Measurements from ENCODE around the gene COL24A1.
"Not testable (repeated sequence)": the region's sequence is repeated elsewhere in the genome, so short reads cannot be mapped to it uniquely, and the experiment has no call there.

The COL24A1 gene

DNA sequence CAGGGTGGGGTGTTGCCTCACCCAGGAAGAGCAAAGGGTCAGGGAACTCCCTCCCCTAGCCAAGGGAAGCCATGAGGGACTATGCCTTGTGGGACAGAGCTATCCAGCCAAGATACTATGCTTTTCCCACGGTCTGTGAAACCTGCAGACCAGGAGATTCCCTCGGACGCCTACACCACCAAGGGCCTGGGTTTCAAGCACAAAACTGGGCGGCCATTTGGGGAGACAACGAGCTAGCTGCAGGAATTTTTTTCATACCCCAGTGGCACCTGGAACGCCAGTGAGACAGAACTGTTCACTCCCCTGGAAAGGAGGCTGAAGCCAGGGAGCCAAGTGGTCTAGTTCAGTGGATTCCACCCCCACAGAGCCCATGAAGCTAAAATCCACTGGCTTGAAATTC lies 84.7 kb downstream of the COL24A1 start:
- not testable (repeated sequence) for H3K27me3 ChIP-seq (ENCODE audit: insufficient read depth, low read length); H2AK5ac ChIP-seq (ENCODE audit: low read length); H3K9me3 ChIP-seq (ENCODE audit: insufficient read depth, low read depth, low read length); H4K91ac ChIP-seq (ENCODE audit: low read depth, low read length); H3K18ac ChIP-seq (ENCODE audit: low read length); H4K12ac ChIP-seq (ENCODE audit: low read depth, low read length); H3K79me1 ChIP-seq (ENCODE audit: low read length); H3K4me3 ChIP-seq (ENCODE audit: low read depth, low read length); H2BK12ac ChIP-seq (ENCODE audit: low read length); H3K14ac ChIP-seq (ENCODE audit: low read length); H3K27ac ChIP-seq (ENCODE audit: low read depth, low read length); H3K79me2 ChIP-seq (ENCODE audit: control insufficient read depth, insufficient read depth, low read length, poor library complexity); H2AFZ ChIP-seq (ENCODE audit: insufficient read depth, low read length, poor library complexity); H3K9ac ChIP-seq (ENCODE audit: low read length); H2BK5ac ChIP-seq (ENCODE audit: low read depth, low read length, poor library complexity); H3K36me3 ChIP-seq (ENCODE audit: control insufficient read depth in 1 of 2, insufficient read depth in 2 of 2, low read length in 2 of 2); H3K23ac ChIP-seq (ENCODE audit: low read length); H3K4ac ChIP-seq (ENCODE audit: low read depth, low read length); H3K4me1 ChIP-seq (ENCODE audit: control insufficient read depth in 1 of 2, insufficient read depth in 2 of 2, low read length in 2 of 2); H3K4me2 ChIP-seq (ENCODE audit: low read length); H2BK120ac ChIP-seq (ENCODE audit: insufficient read depth, low read length, poor library complexity); DNase-seq; H4K8ac ChIP-seq (ENCODE audit: low read depth, low read length)
- no CpG with 5 or more reads among the region's 6 CpGs for whole genome bisulfite sequencing (ENCODE audit: extremely low coverage, insufficient coverage, insufficient read length)

DNA sequence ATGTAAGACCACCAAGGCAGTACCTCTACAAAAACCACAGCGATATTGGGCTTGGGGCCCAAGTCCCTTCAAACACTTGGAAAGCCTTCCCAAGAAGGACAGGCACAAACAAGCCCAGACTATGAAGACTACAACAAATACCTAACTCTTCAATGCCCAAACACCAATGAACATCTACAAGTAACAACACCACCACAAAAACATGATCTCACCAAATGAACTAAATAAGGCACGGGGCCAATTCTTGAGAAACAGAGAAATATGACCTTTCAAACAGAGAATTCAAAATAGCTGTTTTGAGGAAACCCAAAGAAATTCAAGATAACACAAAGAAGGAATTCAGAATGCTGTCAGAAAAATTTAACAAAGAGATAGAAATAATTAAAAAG lies 86.8 kb downstream of the COL24A1 start:
- Histone ChIP-seq H3K27me3 (ENCODE audit: insufficient read depth, low read length) (no peaks in the 10 kb centered on the region), H4K8ac (ENCODE audit: low read depth, low read length) (no peak overlapping the region), H3K23ac (ENCODE audit: low read length) (no peak overlapping the region), H4K12ac (ENCODE audit: low read depth, low read length) (no peak overlapping the region), H3K4me2 (ENCODE audit: low read length) (no peak overlapping the region), H3K4me3 (ENCODE audit: low read depth, low read length) (no peak overlapping the region), H3K4me1 (ENCODE audit: control insufficient read depth in 1 of 2, insufficient read depth in 2 of 2, low read length in 2 of 2) (no peaks in the 10 kb centered on the region), H3K36me3 (ENCODE audit: control insufficient read depth in 1 of 2, insufficient read depth in 2 of 2, low read length in 2 of 2) (no peaks in the 10 kb centered on the region), H4K91ac (ENCODE audit: low read depth, low read length) (no peak overlapping the region), H3K79me2 (ENCODE audit: control insufficient read depth, insufficient read depth, low read length, poor library complexity) (no peaks in the 10 kb centered on the region), H2BK12ac (ENCODE audit: low read length) (no peak overlapping the region), H3K79me1 (ENCODE audit: low read length) (no peaks in the 10 kb centered on the region), H3K9me3 (ENCODE audit: insufficient read depth, low read depth, low read length) (no peaks in the 10 kb centered on the region), H2BK120ac (ENCODE audit: insufficient read depth, low read length, poor library complexity) (no peak overlapping the region), H3K9ac (ENCODE audit: low read length) (no peak overlapping the region), H3K4ac (ENCODE audit: low read depth, low read length) (no peak overlapping the region), H3K27ac (ENCODE audit: low read depth, low read length) (no peak overlapping the region), H3K14ac (ENCODE audit: low read length) (no peak overlapping the region), H2AFZ (ENCODE audit: insufficient read depth, low read length, poor library complexity) (no peak overlapping the region), H2BK5ac (ENCODE audit: low read depth, low read length, poor library complexity) (no peak overlapping the region), H2AK5ac (ENCODE audit: low read length) (no peak overlapping the region), H3K18ac (ENCODE audit: low read length) (no peak overlapping the region)
- DNase-seq, result peak in 1 of 2 donors; percentile 2
- WGBS (ENCODE audit: extremely low coverage, insufficient coverage, insufficient read length), result no CpG with 5 or more reads among the region's 2 CpGs

DNA sequence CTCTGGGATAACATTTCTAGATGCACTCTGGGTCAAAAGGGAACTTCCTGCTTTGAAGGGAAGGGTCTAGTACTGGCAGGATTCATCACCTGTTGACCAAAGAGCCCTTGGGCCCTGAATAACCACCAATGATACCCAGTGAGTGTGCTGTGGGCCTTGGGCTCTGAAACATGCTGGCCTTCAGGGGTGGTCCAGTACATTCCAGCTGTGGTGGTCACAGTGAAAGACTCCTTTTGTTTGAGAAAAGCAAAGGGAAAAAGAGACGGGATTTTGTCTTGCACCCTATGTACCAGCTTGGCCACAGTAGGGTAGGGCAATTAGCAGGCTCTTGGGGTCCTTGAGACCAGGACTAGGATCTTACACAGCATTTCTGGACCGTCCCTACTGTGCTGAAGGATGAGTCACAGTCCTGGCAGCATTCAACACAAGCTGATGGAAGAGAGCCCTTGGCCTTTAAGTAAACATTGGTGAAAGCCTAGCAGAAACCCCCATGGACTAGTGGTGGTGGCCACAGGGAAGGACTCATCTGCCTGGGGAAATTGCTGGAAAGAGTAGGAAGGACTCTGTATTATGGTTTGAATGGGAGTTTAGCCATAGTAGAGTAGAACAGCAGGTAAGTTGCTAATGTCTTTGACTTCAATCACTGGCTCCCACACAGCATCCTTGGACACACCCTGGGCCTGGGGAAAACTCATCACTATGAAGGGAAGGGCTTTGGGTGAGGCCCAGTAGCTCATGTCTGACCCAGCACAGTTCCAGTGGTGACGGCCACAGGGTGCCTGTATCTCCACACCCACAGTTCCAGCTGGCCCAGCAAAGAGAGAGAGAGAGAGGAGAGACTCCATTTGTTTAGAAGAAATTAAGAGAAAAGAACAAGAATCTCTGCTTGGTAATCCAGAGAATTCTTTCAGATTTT lies 87.5 kb downstream of the COL24A1 start:
- Histone ChIP-seq H3K14ac (ENCODE audit: low read length) (no peak overlapping the region), H3K9ac (ENCODE audit: low read length) (no peak overlapping the region), H3K4me2 (ENCODE audit: low read length) (no peak overlapping the region), H4K12ac (ENCODE audit: low read depth, low read length) (no peak overlapping the region), H2BK5ac (ENCODE audit: low read depth, low read length, poor library complexity) (no peak overlapping the region), H3K79me1 (ENCODE audit: low read length) (no peaks in the 10 kb centered on the region), H3K79me2 (ENCODE audit: control insufficient read depth, insufficient read depth, low read length, poor library complexity) (no peaks in the 10 kb centered on the region), H2AFZ (ENCODE audit: insufficient read depth, low read length, poor library complexity) (no peak overlapping the region), H3K9me3 (ENCODE audit: insufficient read depth, low read depth, low read length) (no peaks in the 10 kb centered on the region), H4K8ac (ENCODE audit: low read depth, low read length) (no peak overlapping the region), H3K4me3 (ENCODE audit: low read depth, low read length) (no peak overlapping the region), H3K4me1 (ENCODE audit: control insufficient read depth in 1 of 2, insufficient read depth in 2 of 2, low read length in 2 of 2) (no peaks in the 10 kb centered on the region), H4K91ac (ENCODE audit: low read depth, low read length) (no peak overlapping the region), H3K4ac (ENCODE audit: low read depth, low read length) (no peak overlapping the region), H3K27ac (ENCODE audit: low read depth, low read length) (no peak overlapping the region), H3K23ac (ENCODE audit: low read length) (no peak overlapping the region), H2AK5ac (ENCODE audit: low read length) (no peak overlapping the region), H2BK12ac (ENCODE audit: low read length) (no peak overlapping the region), H3K18ac (ENCODE audit: low read length) (no peak overlapping the region), H2BK120ac (ENCODE audit: insufficient read depth, low read length, poor library complexity) (no peak overlapping the region), H3K27me3 (ENCODE audit: insufficient read depth, low read length) (no peaks in the 10 kb centered on the region), H3K36me3 (ENCODE audit: control insufficient read depth in 1 of 2, insufficient read depth in 2 of 2, low read length in 2 of 2) (no peaks in the 10 kb centered on the region)
- no CpG with 5 or more reads among the region's 3 CpGs for WGBS (ENCODE audit: extremely low coverage, insufficient coverage, insufficient read length)
- no peak for DNase-seq

DNA sequence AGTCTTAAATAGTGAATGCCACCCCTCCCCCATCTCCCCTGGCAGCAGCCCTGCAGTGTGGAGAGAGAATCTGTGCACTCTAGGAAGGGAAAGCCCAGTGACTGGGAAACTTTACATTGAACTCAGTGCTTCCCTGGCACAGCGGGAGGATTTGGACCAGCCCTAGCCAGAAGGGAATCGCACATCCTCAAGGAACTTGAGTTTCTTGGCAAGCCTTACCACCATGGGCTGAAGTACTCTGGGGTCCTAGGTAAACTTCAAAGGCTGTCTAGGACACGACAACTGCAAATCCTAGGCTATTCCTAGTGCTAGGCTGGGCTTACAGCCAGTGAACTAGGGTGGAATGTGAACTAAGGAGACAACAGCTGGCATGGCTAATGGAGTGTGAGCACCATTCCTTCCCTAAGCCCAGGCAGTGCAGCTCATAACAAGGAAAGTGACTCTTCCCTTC lies 88.3 kb downstream of the COL24A1 start:
- no peak overlapping the region for H2AK5ac ChIP-seq (ENCODE audit: low read length)
- H3K27ac ChIP-seq (ENCODE audit: low read depth, low read length), result no peak overlapping the region
- no peaks in the 10 kb centered on the region for H3K4me1 ChIP-seq (ENCODE audit: control insufficient read depth in 1 of 2, insufficient read depth in 2 of 2, low read length in 2 of 2)
- no peaks in the 10 kb centered on the region for H3K9me3 ChIP-seq (ENCODE audit: insufficient read depth, low read depth, low read length)
- no peak overlapping the region for H3K4me2 ChIP-seq (ENCODE audit: low read length)
- H3K9ac ChIP-seq (ENCODE audit: low read length), result no peak overlapping the region
- DNase-seq, result no peak
- no peak overlapping the region for H3K23ac ChIP-seq (ENCODE audit: low read length)
- no CpG with 5 or more reads among the region's 3 CpGs for WGBS (ENCODE audit: extremely low coverage, insufficient coverage, insufficient read length)
- H3K4ac ChIP-seq (ENCODE audit: low read depth, low read length), result no peak overlapping the region
- no peak overlapping the region for H4K12ac ChIP-seq (ENCODE audit: low read depth, low read length)
- no peaks in the 10 kb centered on the region for H3K79me1 ChIP-seq (ENCODE audit: low read length)
- no peaks in the 10 kb centered on the region for H3K79me2 ChIP-seq (ENCODE audit: control insufficient read depth, insufficient read depth, low read length, poor library complexity)
- H3K4me3 ChIP-seq (ENCODE audit: low read depth, low read length), result no peak overlapping the region
- no peak overlapping the region for H2BK120ac ChIP-seq (ENCODE audit: insufficient read depth, low read length, poor library complexity)
- H4K91ac ChIP-seq (ENCODE audit: low read depth, low read length), result no peak overlapping the region
- no peak overlapping the region for H3K14ac ChIP-seq (ENCODE audit: low read length)
- no peak overlapping the region for H2BK5ac ChIP-seq (ENCODE audit: low read depth, low read length, poor library complexity)
- no peak overlapping the region for H4K8ac ChIP-seq (ENCODE audit: low read depth, low read length)
- no peak overlapping the region for H3K18ac ChIP-seq (ENCODE audit: low read length)
- no peak overlapping the region for H2AFZ ChIP-seq (ENCODE audit: insufficient read depth, low read length, poor library complexity)
- H3K36me3 ChIP-seq (ENCODE audit: control insufficient read depth in 1 of 2, insufficient read depth in 2 of 2, low read length in 2 of 2), result no peaks in the 10 kb centered on the region
- H3K27me3 ChIP-seq (ENCODE audit: insufficient read depth, low read length), result no peaks in the 10 kb centered on the region
- no peak overlapping the region for H2BK12ac ChIP-seq (ENCODE audit: low read length)
